ENCODE measurements around the gene RPL28.

RPL28 gene

GRCh38 chr19:55385724-55386492, at the start of gene RPL28:
TSS of gene RPL28 (plus strand) at chr19:55385932. CDS start at chr19:55386358, 426 bp downstream.
- DNase-seq (ENCODE audit: low read depth) = peak; percentile 96

- no peak for DNase-seq (ENCODE audit: low read depth)
Measured at GRCh38 chr19:55336101-55336500, 49.6 kb upstream of the RPL28 start.

GRCh38 chr19:55339105-55339888, 46.4 kb upstream of the RPL28 start, which contains the start of gene KMT5C:
TSS of gene KMT5C (plus strand) at chr19:55339876. CDS start at chr19:55341937, 2,061 bp downstream.
- DNase-seq (ENCODE audit: low read depth) = peak; percentile 100

GRCh38 chr19:55339889-55340783, 45.6 kb upstream of the RPL28 start:
- DNase-seq (ENCODE audit: low read depth) = no peak

GRCh38 chr19:55340784-55341147, 45.0 kb upstream of the RPL28 start:
- DNase-seq (ENCODE audit: low read depth) = no peak

GRCh38 chr19:55341171-55341588, 44.6 kb upstream of the RPL28 start:
- DNase-seq (ENCODE audit: low read depth) = peak; percentile 28

GRCh38 chr19:55341595-55342531, 43.9 kb upstream of the RPL28 start:
- DNase-seq (ENCODE audit: low read depth) = no peak

- DNase-seq (ENCODE audit: low read depth) = no peak
Measured at GRCh38 chr19:55344444-55344843, 41.3 kb upstream of the RPL28 start.

- DNase-seq (ENCODE audit: low read depth) = no peak
Measured at GRCh38 chr19:55345101-55345817, 40.5 kb upstream of the RPL28 start.

GRCh38 chr19:55345818-55346724, 39.7 kb upstream of the RPL28 start:
- DNase-seq (ENCODE audit: low read depth) = no peak

- no peak for DNase-seq (ENCODE audit: low read depth)
Measured at GRCh38 chr19:55346725-55347441, 38.8 kb upstream of the RPL28 start.

- DNase-seq (ENCODE audit: low read depth) = no peak
Measured at GRCh38 chr19:55347442-55348009, 38.2 kb upstream of the RPL28 start.

GRCh38 chr19:55348317-55349034, 37.3 kb upstream of the RPL28 start:
- DNase-seq (ENCODE audit: low read depth) = no peak

- DNase-seq (ENCODE audit: low read depth) = no peak
Measured at GRCh38 chr19:55350620-55351315, 35.0 kb upstream of the RPL28 start.

GRCh38 chr19:55352040-55352439, 33.7 kb upstream of the RPL28 start:
- DNase-seq (ENCODE audit: low read depth) = no peak

- DNase-seq (ENCODE audit: low read depth) = no peak
Measured at GRCh38 chr19:55352549-55353145, 33.1 kb upstream of the RPL28 start.

All from stimulated activated CD8-positive, alpha-beta memory T cell treated with anti-CD3 and anti-CD28 coated beads, Interleukin-12 subunit alpha, Interleukin-12 subunit beta, amount 100 ng/mL, for 4 hours (primary cell).